ENCODE results near the gene SLC17A1.

SLC17A1 gene

DNA sequence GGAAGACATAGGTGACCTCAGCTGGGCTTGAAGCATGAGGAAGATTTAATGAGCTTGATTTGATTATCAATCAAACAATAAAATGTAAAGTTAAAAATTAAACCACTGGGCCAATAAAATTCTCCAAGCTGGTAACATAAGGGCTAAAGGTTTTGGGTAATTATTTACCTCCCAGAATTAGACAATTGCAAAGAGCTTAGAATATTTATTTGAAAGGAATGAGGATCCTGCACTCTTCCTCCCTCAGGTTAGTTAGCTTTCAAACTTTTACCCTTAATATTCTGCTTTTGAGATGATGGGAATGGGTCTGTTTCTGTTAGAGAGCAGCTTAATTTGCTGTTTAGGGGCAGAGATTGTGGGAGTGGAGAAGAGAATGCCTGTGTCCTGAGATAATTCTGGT is 77.3 kb downstream of the SLC17A1 start, which contains the start of gene SLC17A4:
SLC17A4 (plus strand) TSS at position 208 of the 400 bp plus-strand sequence. CDS start 7,221 bp downstream, outside the sequence.
- Histone ChIP-seq H3F3A (ENCODE audit: insufficient read depth, low read length) (no peaks in the 10 kb centered on the region), H3K4me3 (ENCODE audit: low read length) (no peak within 1 kb of the TSS), H3K9me3 (replicated peaks; ENCODE audit: insufficient read depth, low read length) (no peaks in the 10 kb centered on the region), H3K4me2 (ENCODE audit: low read depth, low read length) (no peak within 1 kb of the TSS), H3K36me3 (replicated peaks; ENCODE audit: insufficient read depth, low read length) (no peaks in the 10 kb centered on the region), H2AFZ (ENCODE audit: low read length) (no peak within 1 kb of the TSS), H4K20me1 (ENCODE audit: insufficient read depth, low read length) (no peaks in the 10 kb centered on the region), H3K4me1 (ENCODE audit: low read length) (no peaks in the 10 kb centered on the region), H3K27ac (ENCODE audit: low read length) (no peak within 1 kb of the TSS), H3K9ac (ENCODE audit: low read length) (no peak within 1 kb of the TSS), H3K9me2 (replicated peaks; ENCODE audit: insufficient read depth, low read length) (no peaks in the 10 kb centered on the region), H3K27me3 (replicated peaks; ENCODE audit: insufficient read depth, low read length) (no peaks in the 10 kb centered on the region), H3K79me2 (ENCODE audit: low read length) (no peaks in the 10 kb centered on the region)
- no peak for DNase-seq
- TF ChIP-seq EZH2 (optimal IDR thresholded peaks at IDR 0.05; ENCODE audit: low read depth, low read length) (no peak), EZH2phosphoT487 (IDR thresholded peaks at IDR 0.05; ENCODE audit: low read length) (no peak)
- TF ChIP-seq, protein P1, sequence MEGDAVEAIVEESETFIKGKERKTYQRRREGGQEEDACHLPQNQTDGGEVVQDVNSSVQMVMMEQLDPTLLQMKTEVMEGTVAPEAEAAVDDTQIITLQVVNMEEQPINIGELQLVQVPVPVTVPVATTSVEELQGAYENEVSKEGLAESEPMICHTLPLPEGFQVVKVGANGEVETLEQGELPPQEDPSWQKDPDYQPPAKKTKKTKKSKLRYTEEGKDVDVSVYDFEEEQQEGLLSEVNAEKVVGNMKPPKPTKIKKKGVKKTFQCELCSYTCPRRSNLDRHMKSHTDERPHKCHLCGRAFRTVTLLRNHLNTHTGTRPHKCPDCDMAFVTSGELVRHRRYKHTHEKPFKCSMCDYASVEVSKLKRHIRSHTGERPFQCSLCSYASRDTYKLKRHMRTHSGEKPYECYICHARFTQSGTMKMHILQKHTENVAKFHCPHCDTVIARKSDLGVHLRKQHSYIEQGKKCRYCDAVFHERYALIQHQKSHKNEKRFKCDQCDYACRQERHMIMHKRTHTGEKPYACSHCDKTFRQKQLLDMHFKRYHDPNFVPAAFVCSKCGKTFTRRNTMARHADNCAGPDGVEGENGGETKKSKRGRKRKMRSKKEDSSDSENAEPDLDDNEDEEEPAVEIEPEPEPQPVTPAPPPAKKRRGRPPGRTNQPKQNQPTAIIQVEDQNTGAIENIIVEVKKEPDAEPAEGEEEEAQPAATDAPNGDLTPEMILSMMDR (IDR thresholded peaks at IDR 0.05; ENCODE audit: low read length): no peak

DNA sequence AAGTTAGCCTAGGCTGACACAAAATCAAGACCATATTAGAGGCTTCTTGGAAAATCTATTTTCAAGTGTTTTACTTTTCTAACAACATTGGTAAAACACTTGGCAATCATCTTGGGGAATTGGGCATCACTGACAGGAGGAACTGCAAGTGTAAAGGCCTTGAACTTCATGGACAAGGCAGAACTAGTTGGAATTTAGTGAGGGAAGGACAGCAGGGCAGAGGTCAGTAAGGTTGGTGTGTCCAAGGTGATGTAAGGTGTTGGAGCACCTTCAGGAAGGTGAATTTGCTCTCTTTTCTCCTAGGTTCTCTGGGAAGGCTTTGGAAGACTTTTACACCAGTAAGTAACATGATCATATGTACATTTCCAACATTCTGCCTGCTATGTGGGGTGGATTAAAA is 78.8 kb downstream of the SLC17A1 start:
- no peaks in the 10 kb centered on the region for H3K36me3 ChIP-seq (replicated peaks; ENCODE audit: insufficient read depth, low read length)
- H3F3A ChIP-seq (ENCODE audit: insufficient read depth, low read length): no peaks in the 10 kb centered on the region
- no peak for TF ChIP-seq EZH2phosphoT487 (IDR thresholded peaks at IDR 0.05; ENCODE audit: low read length)
- TF ChIP-seq, protein P1 (IDR thresholded peaks at IDR 0.05; ENCODE audit: low read length): no peak
- TF ChIP-seq EZH2 (optimal IDR thresholded peaks at IDR 0.05; ENCODE audit: low read depth, low read length): no peak
- no peaks in the 10 kb centered on the region for H3K79me2 ChIP-seq (ENCODE audit: low read length)
- no peaks in the 10 kb centered on the region for H3K4me1 ChIP-seq (ENCODE audit: low read length)
- no peaks in the 10 kb centered on the region for H3K27me3 ChIP-seq (replicated peaks; ENCODE audit: insufficient read depth, low read length)
- H3K27ac ChIP-seq (ENCODE audit: low read length): no peak overlapping the region
- DNase-seq: no peak
- no peak overlapping the region for H3K9ac ChIP-seq (ENCODE audit: low read length)
- H3K9me3 ChIP-seq (replicated peaks; ENCODE audit: insufficient read depth, low read length): no peaks in the 10 kb centered on the region
- H3K4me2 ChIP-seq (ENCODE audit: low read depth, low read length): no peak overlapping the region
- no peak overlapping the region for H2AFZ ChIP-seq (ENCODE audit: low read length)
- H3K4me3 ChIP-seq (ENCODE audit: low read length): no peak overlapping the region
- no peaks in the 10 kb centered on the region for H4K20me1 ChIP-seq (ENCODE audit: insufficient read depth, low read length)
- H3K9me2 ChIP-seq (replicated peaks; ENCODE audit: insufficient read depth, low read length): no peaks in the 10 kb centered on the region

- no peaks in the 10 kb centered on the region for H3K27me3 ChIP-seq (replicated peaks; ENCODE audit: insufficient read depth, low read length)
- no peak overlapping the region for H3K4me3 ChIP-seq (ENCODE audit: low read length)
- H3K9me2 ChIP-seq (replicated peaks; ENCODE audit: insufficient read depth, low read length): no peaks in the 10 kb centered on the region
- H3K4me1 ChIP-seq (ENCODE audit: low read length): no peaks in the 10 kb centered on the region
- no peak for TF ChIP-seq EZH2 (optimal IDR thresholded peaks at IDR 0.05; ENCODE audit: low read depth, low read length)
- TF ChIP-seq, protein P1 (IDR thresholded peaks at IDR 0.05; ENCODE audit: low read length): no peak
- TF ChIP-seq EZH2phosphoT487 (IDR thresholded peaks at IDR 0.05; ENCODE audit: low read length): no peak
- H3K4me2 ChIP-seq (ENCODE audit: low read depth, low read length): no peak overlapping the region
- H4K20me1 ChIP-seq (ENCODE audit: insufficient read depth, low read length): no peaks in the 10 kb centered on the region
- no peak for DNase-seq
- H3K9me3 ChIP-seq (replicated peaks; ENCODE audit: insufficient read depth, low read length): no peaks in the 10 kb centered on the region
- H2AFZ ChIP-seq (ENCODE audit: low read length): no peak overlapping the region
- H3K79me2 ChIP-seq (ENCODE audit: low read length): no peaks in the 10 kb centered on the region
- no peak overlapping the region for H3K9ac ChIP-seq (ENCODE audit: low read length)
- no peaks in the 10 kb centered on the region for H3F3A ChIP-seq (ENCODE audit: insufficient read depth, low read length)
- no peaks in the 10 kb centered on the region for H3K36me3 ChIP-seq (replicated peaks; ENCODE audit: insufficient read depth, low read length)
- no peak overlapping the region for H3K27ac ChIP-seq (ENCODE audit: low read length)
These were observed 80.9 kb downstream of the SLC17A1 start for GRCh38 chr6:25750906-25751305.
